IMR-90 (cell line): ENCODE measurements around the gene VWCE. TPM values are rescaled to one million over a fixed set of nuclear protein-coding genes. Genes with fewer than 3 reads are reported as not detected.

Experiments
- ATAC-seq: fragments of 200-7000 bp; cut with Tn5 transposase; 2 replicates; pipeline ENCODE4 v1.9.1; 2020; ENCODE audit warnings: low read depth, mild to moderate bottlenecking, moderate library complexity
- BruUV-seq: library from RNA; stranded (reverse); fragments of 400-500 nt; replicated peaks from 2 replicates; lab custom pipeline; 2021; lab: Mats Ljungman, UMichigan
- CTCF ChIA-PET: fragments of 300-600 bp; formaldehyde crosslinking; extraction: SDS; loops from one replicate; lab custom pipeline; 2021; ENCODE audit warnings: antibody characterized with exemption; lab: Yijun Ruan, JAX
- POLR2A ChIA-PET: fragments of 300-600 bp; sonication (Branson Sonifier 250); formaldehyde crosslinking; loops from one replicate; lab custom pipeline; 2022; ENCODE audit warnings: antibody characterized with exemption; ENCODE audit not compliant: unreplicated experiment; lab: Charles Lee
- DNase-seq: peaks from one replicate; pipeline ENCODE4 v3.0.0; 2013
- H2AFZ ChIP-seq: replicated peaks from 2 replicates; pipeline ENCODE3; 2013; ENCODE audit warnings: low read length, mild to moderate bottlenecking; ENCODE audit not compliant: poor library complexity
- H2AK5ac ChIP-seq: 2 replicates; pipeline ENCODE4 v1.6.1; 2013; ENCODE audit warnings: low read depth, low read length, inconsistent platforms
- H2AK9ac ChIP-seq: replicated peaks from 2 replicates; pipeline ENCODE3; 2013; ENCODE audit warnings: mild to moderate bottlenecking, low read depth, low read length, moderate library complexity; ENCODE audit not compliant: poor library complexity
- H2BK120ac ChIP-seq: 2 replicates; pipeline ENCODE4 v1.6.1; 2013; ENCODE audit warnings: low read depth, low read length, inconsistent platforms
- H2BK15ac ChIP-seq: 3 replicates; pipeline ENCODE4 v1.6.1; 2013; ENCODE audit warnings: low read depth, low read length, inconsistent platforms
- H2BK20ac ChIP-seq: 2 replicates; pipeline ENCODE4 v1.6.1; 2013; ENCODE audit warnings: low read depth, mild to moderate bottlenecking, inconsistent platforms, low read length, moderate library complexity
- H2BK5ac ChIP-seq: 2 replicates; pipeline ENCODE4 v1.6.1; 2013; ENCODE audit warnings: mild to moderate bottlenecking, low read depth, low read length, inconsistent platforms; ENCODE audit not compliant: poor library complexity, severe bottlenecking
- H3K14ac ChIP-seq: replicated peaks from 2 replicates; pipeline ENCODE4 v1.6.1; 2013; ENCODE audit warnings: low read depth, low read length, inconsistent platforms
- H3K18ac ChIP-seq: 2 replicates; pipeline ENCODE4 v1.6.1; 2013; ENCODE audit warnings: low read depth, low read length, control low read depth
- H3K23ac ChIP-seq: 2 replicates; pipeline ENCODE4 v1.6.1; 2013; ENCODE audit warnings: low read depth, low read length, inconsistent platforms
- H3K27ac ChIP-seq: 2 replicates; pipeline ENCODE4 v1.5.1; 2013; ENCODE audit warnings: mild to moderate bottlenecking, control low read depth, low read length; ENCODE audit not compliant: insufficient read depth
- H3K27me3 ChIP-seq: 2 replicates; pipeline ENCODE4 v1.6.1; 2013; ENCODE audit warnings: low read length; ENCODE audit not compliant: control insufficient read depth, insufficient read depth
- H3K36me3 ChIP-seq: 2 replicates; pipeline ENCODE4 v1.6.1; 2013; ENCODE audit warnings: low read length, mixed read lengths; ENCODE audit not compliant: control insufficient read depth, insufficient read depth
- H3K4ac ChIP-seq: 2 replicates; pipeline ENCODE4 v1.6.1; 2013; ENCODE audit warnings: low read depth, low read length, inconsistent platforms
- H3K4me1 ChIP-seq: 2 replicates; pipeline ENCODE4 v1.6.1; 2013; ENCODE audit warnings: low read length, mixed read lengths; ENCODE audit not compliant: control insufficient read depth, insufficient read depth
- H3K4me2 ChIP-seq: 2 replicates; pipeline ENCODE4 v1.6.1; 2013; ENCODE audit warnings: low read depth, mild to moderate bottlenecking, control low read depth, low read length, moderate library complexity
- H3K4me3 ChIP-seq: 2 replicates; pipeline ENCODE4 v1.5.1; 2013; ENCODE audit warnings: low read depth, mild to moderate bottlenecking, control low read depth, low read length, moderate library complexity; ENCODE audit not compliant: insufficient read depth
- H3K56ac ChIP-seq: 2 replicates; pipeline ENCODE4 v1.6.1; 2013; ENCODE audit warnings: low read length, inconsistent platforms; ENCODE audit not compliant: insufficient read depth; ENCODE audit errors: extremely low read depth
- H3K79me1 ChIP-seq, 2 experiments: 2 replicates each; pipeline ENCODE4 v1.6.1; 2013; ENCODE audit warnings: low read length in 2 of 2, inconsistent platforms in 1 of 2, low read depth in 1 of 2
- H3K9ac ChIP-seq: 2 replicates; pipeline ENCODE4 v1.6.1; 2013; ENCODE audit warnings: low read depth, low read length, control low read depth
- H3K9me1 ChIP-seq: 2 replicates; pipeline ENCODE4 v1.6.1; 2013; ENCODE audit warnings: low read length, inconsistent platforms; ENCODE audit not compliant: insufficient read depth
- H3K9me3 ChIP-seq: 2 replicates; pipeline ENCODE4 v1.6.1; 2013; ENCODE audit warnings: low read length; ENCODE audit not compliant: control insufficient read depth, insufficient read depth
- H4K20me1 ChIP-seq: 2 replicates; pipeline ENCODE4 v1.6.1; 2013; ENCODE audit warnings: low read length, inconsistent platforms; ENCODE audit not compliant: insufficient read depth
- H4K5ac ChIP-seq: 2 replicates; pipeline ENCODE4 v1.6.1; 2013; ENCODE audit warnings: mild to moderate bottlenecking, low read depth, low read length, control low read depth
- H4K8ac ChIP-seq, 2 experiments: 2 replicates each; pipeline ENCODE4 v1.6.1; 2013; ENCODE audit warnings: low read depth in 2 of 2, low read length in 2 of 2, control low read depth in 1 of 2, inconsistent platforms in 1 of 2
- H4K91ac ChIP-seq: 2 replicates; pipeline ENCODE4 v1.6.1; 2013; ENCODE audit warnings: low read depth, low read length, inconsistent platforms; ENCODE audit not compliant: insufficient read depth
- BHLHE40 ChIP-seq: fragments of 150-350 bp; IDR thresholded peaks from 2 replicates; pipeline ENCODE4 v1.6.1; 2016; ENCODE audit warnings: mild to moderate bottlenecking, low read depth, low read length
- CEBPB ChIP-seq: IDR thresholded peaks from 2 replicates; pipeline ENCODE4 v1.6.1; 2012; ENCODE audit warnings: low read depth, low read length, improper control_type of control experiment
- CHD1 ChIP-seq: IDR thresholded peaks from 2 replicates; pipeline ENCODE4 v1.6.1; 2012; ENCODE audit warnings: low read depth, low read length, improper control_type of control experiment
- FOS ChIP-seq: fragments of 150-350 bp; IDR thresholded peaks from 2 replicates; pipeline ENCODE4 v1.6.1; 2016; ENCODE audit warnings: low read depth, low read length
- MAFK ChIP-seq: IDR thresholded peaks from 2 replicates; pipeline ENCODE4 v1.6.1; 2012; ENCODE audit warnings: low read depth, low read length, improper control_type of control experiment
- MAZ ChIP-seq: IDR thresholded peaks from 2 replicates; pipeline ENCODE4 v1.6.1; 2012; ENCODE audit warnings: low read depth, mild to moderate bottlenecking, low read length, improper control_type of control experiment, moderate library complexity, borderline replicate concordance
- MXI1 ChIP-seq: IDR thresholded peaks from 2 replicates; pipeline ENCODE4 v1.6.1; 2012; ENCODE audit warnings: low read depth, mild to moderate bottlenecking, low read length, moderate library complexity, borderline replicate concordance
- NFE2L2 ChIP-seq: fragments of 150-350 bp; IDR thresholded peaks from 2 replicates; pipeline ENCODE4 v1.6.1; 2016; ENCODE audit warnings: low read depth, mild to moderate bottlenecking, low read length
- RAD21 ChIP-seq: IDR thresholded peaks from 2 replicates; pipeline ENCODE4 v1.6.1; 2012; ENCODE audit warnings: low read length, improper control_type of control experiment
- RFX5 ChIP-seq: IDR thresholded peaks from 2 replicates; pipeline ENCODE4 v1.8.0; 2012; ENCODE audit warnings: low read depth, mild to moderate bottlenecking, low read length, moderate library complexity
- SMC3 ChIP-seq: fragments of 150-350 bp; IDR thresholded peaks from 2 replicates; pipeline ENCODE4 v1.6.1; 2016; ENCODE audit warnings: low read depth, mild to moderate bottlenecking, antibody characterized with exemption, low read length, moderate library complexity
- WGBS, 2 experiments: methylation state at CpG; one replicate each; pipeline versions ENCODE4 v1.1.5 to v1.1.7; 2013; ENCODE audit warnings: missing lambda C conversion rate in 2 of 2; ENCODE audit not compliant: insufficient read length in 1 of 2; ENCODE audit errors: extremely low coverage in 2 of 2; 5-methylcytosine and 5-hydroxymethylcytosine counted together
- dilution Hi-C: fragments of 300-500 bp; cut with HindIII; formaldehyde crosslinking; loops from one replicate; pipeline ENCODE4 v1.14.3; 2018; ENCODE audit warnings: low sequenced_read_pairs; ENCODE audit not compliant: unreplicated experiment
- in situ Hi-C: fragments of 300-500 bp; cut with MboI; formaldehyde crosslinking; loops from 3 replicates; pipeline ENCODE4 v1.14.3; 2019; ENCODE audit warnings: low sequenced_read_pairs, inconsistent platforms, mixed read lengths
- intact Hi-C: fragments of 100-400 bp; cut with micrococcal nuclease; formaldehyde crosslinking; loops from 2 replicates; pipeline ENCODE4 v1.10.0; 2022
- polyA plus RNA-seq, 3 experiments: library from polyadenylated mRNA; depleted of rRNA; stranded (reverse); fragments of >200 nt; gene quantifications; 2 replicates each; pipeline ENCODE4 v1.2.3, GENCODE V29; 2012; ENCODE audit warnings: low replicate concordance in 1 of 3
- total RNA-seq: library from RNA; depleted of rRNA; stranded (reverse); fragments of >200 nt; gene quantifications from 2 replicates; pipeline ENCODE4 v1.2.3, GENCODE V29; 2012
- TF ChIP-seq, protein P1 (sequence below): fragments of 150-350 bp; IDR thresholded peaks from 2 replicates; pipeline ENCODE4 v1.6.1; 2017; ENCODE audit warnings: mild to moderate bottlenecking, antibody characterized with exemption, low read length, low read depth
- TF ChIP-seq, protein P2 (sequence below): conservative IDR thresholded peaks from 2 replicates; pipeline ENCODE4 v1.5.1; 2012; ENCODE audit warnings: mild to moderate bottlenecking, low read depth, low read length, improper control_type of control experiment

Gene VWCE
- total and polyA plus RNA-seq, 2 of the 4 experiments (the other 2 are of a cell fraction): under 0.01 to 1.1 TPM

DNA sequence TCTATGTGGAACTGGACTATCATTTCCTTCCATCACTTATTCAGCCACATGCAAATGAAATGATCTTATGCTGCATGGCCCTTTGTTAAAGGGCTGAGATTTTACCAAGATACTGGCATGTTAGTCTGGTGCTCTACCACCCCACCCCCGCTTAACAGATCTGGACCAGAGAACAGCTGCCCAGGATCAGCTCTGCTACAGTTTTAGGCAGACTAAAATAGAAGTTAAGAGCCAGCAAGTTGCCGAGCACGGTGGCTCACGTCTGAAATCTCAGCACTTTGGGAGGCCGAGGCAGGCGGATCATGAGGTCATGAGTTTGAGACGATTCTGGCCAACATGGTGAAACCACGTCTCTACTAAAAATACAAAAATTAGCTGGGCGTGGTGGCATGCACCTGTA is 33.2 kb upstream of the VWCE start:
- Histone ChIP-seq H2AK9ac (no peak overlapping the region), H4K20me1 (peaks cover 50% of the 10 kb centered on the region), H4K8ac (no peak overlapping the region), H3K27ac (no peak overlapping the region), H3K14ac (no peak overlapping the region), H3K9me1 (no peaks in the 10 kb centered on the region; the same call in 1 of the 2 replicates), H2BK120ac (no peak overlapping the region), H3K36me3 (peaks cover 45% of the 10 kb centered on the region), H3K56ac (no peak overlapping the region), H2BK20ac (no peak overlapping the region), H2AK5ac (no peak overlapping the region), H4K91ac (no peak overlapping the region), H3K4me3 (no peak overlapping the region), H3K79me1 (peaks cover 28 to 59% of the 10 kb centered on the region in 2 experiments), H2BK15ac (no peak overlapping the region), H2BK5ac (no peak overlapping the region), H3K4ac (no peak overlapping the region), H3K4me1 (peaks cover 9% of the 10 kb centered on the region), H3K9me3 (no peaks in the 10 kb centered on the region), H3K27me3 (no peaks in the 10 kb centered on the region), H3K18ac (no peak overlapping the region), H3K9ac (no peak overlapping the region), H3K23ac (no peak overlapping the region), H2AFZ (no peak overlapping the region), H4K5ac (no peak overlapping the region), H3K4me2 (no peak overlapping the region)
- in situ Hi-C loops: no loop called here
- intact Hi-C loops: no loop called here
- DNase-seq (no peak), ATAC-seq (no peak)
- dilution Hi-C loops: no loop called here
- ChIA-PET CTCF (interaction anchor here (0.6 to 1.0 kb wide), 2 partner anchors 8 to 329 kb away, joined by 3 to 10 read pairs; no protein-coding TSS in a partner anchor), POLR2A (no interaction called here)
- TF ChIP-seq MAZ (no peak), RAD21 (no peak), NFE2L2 (no peak), RFX5 (no peak), FOS (no peak), MAFK (no peak), CHD1 (no peak), BHLHE40 (no peak), SMC3 (no peak), CEBPB (no peak), MXI1 (no peak)
- TF ChIP-seq, protein P1, sequence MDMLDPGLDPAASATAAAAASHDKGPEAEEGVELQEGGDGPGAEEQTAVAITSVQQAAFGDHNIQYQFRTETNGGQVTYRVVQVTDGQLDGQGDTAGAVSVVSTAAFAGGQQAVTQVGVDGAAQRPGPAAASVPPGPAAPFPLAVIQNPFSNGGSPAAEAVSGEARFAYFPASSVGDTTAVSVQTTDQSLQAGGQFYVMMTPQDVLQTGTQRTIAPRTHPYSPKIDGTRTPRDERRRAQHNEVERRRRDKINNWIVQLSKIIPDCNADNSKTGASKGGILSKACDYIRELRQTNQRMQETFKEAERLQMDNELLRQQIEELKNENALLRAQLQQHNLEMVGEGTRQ: no peak
- TF ChIP-seq, protein P2, sequence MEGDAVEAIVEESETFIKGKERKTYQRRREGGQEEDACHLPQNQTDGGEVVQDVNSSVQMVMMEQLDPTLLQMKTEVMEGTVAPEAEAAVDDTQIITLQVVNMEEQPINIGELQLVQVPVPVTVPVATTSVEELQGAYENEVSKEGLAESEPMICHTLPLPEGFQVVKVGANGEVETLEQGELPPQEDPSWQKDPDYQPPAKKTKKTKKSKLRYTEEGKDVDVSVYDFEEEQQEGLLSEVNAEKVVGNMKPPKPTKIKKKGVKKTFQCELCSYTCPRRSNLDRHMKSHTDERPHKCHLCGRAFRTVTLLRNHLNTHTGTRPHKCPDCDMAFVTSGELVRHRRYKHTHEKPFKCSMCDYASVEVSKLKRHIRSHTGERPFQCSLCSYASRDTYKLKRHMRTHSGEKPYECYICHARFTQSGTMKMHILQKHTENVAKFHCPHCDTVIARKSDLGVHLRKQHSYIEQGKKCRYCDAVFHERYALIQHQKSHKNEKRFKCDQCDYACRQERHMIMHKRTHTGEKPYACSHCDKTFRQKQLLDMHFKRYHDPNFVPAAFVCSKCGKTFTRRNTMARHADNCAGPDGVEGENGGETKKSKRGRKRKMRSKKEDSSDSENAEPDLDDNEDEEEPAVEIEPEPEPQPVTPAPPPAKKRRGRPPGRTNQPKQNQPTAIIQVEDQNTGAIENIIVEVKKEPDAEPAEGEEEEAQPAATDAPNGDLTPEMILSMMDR: no peak
- no TSS peak for BruUV-seq
- WGBS, 2 experiments: 90% methylated on average over 9 of the region's 9 CpGs; no CpG with 5 or more reads in 1 of the 2 experiments
